ENCODE data around the gene AGAP1.
A peak's percentile ranks its signal among the peaks of the same experiment; 100 is the strongest.
"Not testable (repeated sequence)": the region's sequence is repeated elsewhere in the genome, so short reads cannot be mapped to it uniquely, and the experiment has no call there.

The AGAP1 gene

DNA sequence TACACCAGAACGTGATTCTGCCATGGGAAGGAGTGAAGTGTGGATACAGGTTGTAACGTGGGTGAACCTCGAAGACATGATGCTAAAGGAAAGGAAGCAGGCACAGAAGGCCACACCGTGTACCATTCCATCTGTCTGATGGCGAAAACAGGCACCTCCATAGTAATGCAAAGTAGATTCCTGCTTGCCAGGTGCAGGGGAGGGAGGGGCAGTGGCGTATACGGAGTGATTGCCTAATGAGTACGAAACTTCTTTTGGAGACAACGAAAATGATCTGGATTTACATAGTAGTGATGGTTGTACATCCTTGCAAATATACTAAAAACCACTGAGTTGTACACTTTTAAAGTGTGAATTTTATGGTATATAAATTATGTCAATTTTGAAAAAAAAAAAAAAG, 567.7 kb downstream of the AGAP1 start:
- no peak for DNase-seq

DNA sequence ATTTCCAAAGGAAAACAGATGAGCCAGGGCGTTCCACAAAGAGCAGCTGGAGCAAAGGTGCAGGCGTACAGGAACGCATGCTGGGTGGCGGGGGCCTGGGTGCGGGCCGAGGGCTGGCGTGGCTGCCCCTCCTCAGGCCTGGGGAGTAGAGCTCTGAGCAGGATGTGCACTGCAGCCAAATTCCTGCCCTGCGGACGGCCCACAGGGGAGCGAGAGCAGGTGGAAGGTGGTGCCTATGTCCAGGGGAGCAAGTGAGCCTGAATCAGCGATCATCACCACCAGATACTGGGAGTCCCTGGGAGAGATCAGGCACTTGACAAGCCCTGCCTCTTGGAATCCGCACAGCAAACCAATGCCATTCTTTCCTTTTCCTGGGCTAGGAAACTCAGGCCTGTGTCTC, 568.1 kb downstream of the AGAP1 start:
- no peak for DNase-seq

DNA sequence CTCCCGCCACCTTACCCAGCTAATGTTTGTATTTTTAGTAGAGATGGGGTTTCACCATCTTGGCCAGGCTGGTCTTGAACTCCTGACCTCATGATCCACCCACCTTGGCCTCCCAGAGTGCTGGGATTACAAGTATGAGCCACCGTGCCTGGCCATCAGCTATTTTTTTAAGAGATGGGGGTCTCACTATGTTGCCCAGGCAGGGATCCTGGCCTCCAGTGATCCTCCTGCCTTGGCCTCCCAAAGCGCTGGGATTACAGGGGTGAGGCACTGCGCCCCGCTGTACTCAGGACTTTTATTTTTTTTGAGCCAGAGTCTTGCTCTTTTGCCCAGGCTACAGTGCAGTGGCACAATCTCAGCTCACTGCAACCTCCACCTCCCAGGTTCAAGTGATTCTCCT, 569.0 kb downstream of the AGAP1 start:
- DNase-seq: not testable (repeated sequence)

DNA sequence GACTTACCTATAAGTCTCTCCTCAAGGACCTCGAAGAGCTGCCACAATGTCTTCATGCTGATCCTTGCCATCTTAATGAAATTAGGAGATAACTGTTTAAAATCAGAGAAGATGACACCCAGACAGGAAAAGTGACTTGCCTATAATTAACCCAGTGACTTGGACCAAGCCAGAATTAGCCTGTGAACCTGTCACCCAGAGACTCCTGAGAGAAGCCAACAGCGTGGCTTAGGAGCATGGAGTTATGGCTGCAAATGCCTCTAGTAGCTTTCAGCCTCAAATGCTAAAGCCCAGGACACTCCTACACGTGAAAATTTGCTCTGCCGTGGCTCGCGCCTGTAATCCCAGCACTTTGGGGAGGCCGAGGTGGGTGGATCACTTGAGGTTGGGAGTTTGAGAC, 570.2 kb downstream of the AGAP1 start:
- DNase-seq: no peak

GRCh38 chr2:236065314-236066160, 571.7 kb downstream of the AGAP1 start:
- no peak for DNase-seq

GRCh38 chr2:236070236-236070635, 576.4 kb downstream of the AGAP1 start:
- DNase-seq: no peak

- no peak for DNase-seq
Measured at GRCh38 chr2:236073246-236073645, 579.4 kb downstream of the AGAP1 start.

DNA sequence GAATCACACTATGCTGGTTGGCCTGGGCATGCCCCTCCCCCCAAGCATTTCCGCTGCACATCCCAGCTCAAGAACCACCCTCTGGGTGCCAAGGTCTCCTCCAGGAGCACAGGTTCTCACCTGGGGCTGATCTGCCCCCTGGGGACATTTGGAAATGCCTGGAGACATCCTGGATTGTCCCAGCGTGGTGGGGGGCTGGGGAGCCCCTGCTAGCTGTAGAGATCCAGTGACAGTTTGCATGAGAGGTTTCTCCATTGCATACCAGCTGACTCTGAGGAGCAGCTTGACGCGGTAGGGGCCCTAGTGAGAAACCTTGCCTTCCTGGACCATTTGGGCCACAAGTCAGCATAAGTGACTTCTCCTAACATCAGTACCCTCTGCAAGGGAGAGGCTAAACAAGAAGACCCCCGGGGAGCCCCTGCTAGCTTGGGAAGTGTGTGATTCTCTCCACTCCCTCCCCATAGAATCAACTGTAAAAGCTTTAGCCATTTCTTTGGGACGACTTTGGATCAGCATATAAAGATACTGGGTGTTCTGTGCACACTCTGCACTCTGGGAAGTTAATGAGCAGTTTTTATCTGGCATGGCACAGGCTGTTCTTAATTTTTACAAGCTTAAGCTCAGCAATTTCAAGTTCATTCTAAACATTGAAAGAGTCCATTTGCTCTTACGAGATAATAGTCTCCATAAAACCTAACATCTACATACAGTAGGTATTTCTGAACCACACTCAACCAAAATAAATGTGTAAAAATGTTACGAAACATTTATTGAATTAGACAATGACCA, 580.2 kb downstream of the AGAP1 start:
- no peak for DNase-seq

- no peak for DNase-seq
Measured at GRCh38 chr2:236075802-236076201, 582.0 kb downstream of the AGAP1 start.

DNA sequence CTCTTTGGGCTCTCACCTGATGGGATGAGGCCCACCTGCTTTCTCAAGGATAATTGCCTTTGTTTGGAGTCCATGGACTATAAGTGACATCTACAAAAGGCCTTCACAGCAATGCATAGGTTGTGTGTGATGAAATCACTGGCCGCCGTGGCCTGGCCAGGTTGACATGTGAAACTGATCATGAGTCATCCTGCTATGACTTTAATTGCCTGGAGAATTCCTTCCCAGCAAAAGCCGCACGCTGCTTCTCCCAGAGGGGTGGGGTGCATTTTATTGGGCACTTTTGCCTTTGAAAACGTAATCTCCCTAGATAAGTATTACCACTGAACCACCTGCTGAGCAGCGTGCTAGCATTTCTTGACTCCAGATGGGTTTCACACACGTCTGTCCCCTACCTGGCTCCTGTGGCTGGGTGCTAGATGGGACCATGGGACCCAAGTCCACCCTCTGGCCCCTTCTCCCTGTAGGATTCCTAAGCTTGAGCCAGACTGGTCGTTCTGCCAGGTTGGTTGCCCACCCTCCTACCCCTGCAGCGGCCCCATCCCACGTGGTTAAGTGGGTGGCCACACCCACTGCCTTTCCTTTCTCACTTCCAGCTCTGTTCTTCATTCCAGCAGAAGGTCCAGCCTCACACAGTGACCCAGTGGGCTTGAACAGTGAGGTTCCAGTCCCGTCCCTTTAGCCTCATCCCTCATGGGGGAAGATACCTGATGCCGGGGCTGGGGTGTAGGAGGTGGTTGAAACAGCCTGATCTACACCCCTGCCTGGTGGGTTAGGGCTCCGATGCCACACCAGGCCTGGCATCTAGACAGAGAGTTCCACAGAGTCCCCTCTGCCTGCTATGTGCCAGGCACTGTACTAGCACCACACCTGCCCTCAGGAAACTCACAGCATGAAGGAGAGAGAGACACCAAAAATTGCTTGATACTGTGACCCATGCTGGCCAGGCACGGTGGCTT, 584.7 kb downstream of the AGAP1 start:
- peak; percentile 39 for DNase-seq

DNA sequence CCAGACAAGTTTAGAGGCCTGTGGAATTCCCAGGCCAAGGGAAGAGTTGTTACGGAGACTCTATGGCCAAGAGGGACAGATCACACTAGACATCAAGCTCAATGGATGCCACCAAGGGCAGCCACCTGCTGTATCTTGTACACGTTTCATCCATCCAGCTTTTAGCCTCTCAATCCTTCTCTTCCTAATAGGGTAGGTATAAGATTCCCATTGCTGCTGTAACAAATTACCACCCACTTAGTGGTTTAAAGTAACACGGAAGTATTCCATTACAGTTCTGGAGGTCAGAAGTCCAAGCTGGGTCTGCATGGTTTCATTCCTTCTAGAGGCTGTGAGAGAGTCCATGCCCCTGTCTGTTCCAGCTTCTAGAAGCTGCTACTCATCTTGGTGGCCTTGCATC, 586.6 kb downstream of the AGAP1 start:
- no peak for DNase-seq

DNA sequence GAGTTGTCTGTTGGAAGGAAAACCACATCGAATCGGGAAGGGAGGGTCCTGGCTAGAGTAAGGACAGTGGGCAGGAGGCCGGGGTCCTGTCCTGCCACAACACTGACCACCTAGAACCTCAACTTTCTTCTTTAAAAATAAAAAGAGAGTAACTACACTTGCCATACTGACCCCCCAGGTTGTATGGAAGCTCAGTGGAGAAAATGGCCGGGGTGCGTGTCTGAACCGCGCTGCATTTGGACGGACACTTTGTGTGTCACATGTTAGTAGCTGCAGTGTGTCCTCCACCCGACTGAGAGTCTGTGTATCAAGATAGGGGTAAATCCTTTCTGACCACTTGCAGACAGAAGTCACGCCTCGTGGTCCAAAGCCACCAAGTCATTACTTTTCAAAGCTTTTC, 587.3 kb downstream of the AGAP1 start:
- DNase-seq: no peak

- DNase-seq: peak; percentile 50
Measured at GRCh38 chr2:236082061-236082460, 588.2 kb downstream of the AGAP1 start.

DNA sequence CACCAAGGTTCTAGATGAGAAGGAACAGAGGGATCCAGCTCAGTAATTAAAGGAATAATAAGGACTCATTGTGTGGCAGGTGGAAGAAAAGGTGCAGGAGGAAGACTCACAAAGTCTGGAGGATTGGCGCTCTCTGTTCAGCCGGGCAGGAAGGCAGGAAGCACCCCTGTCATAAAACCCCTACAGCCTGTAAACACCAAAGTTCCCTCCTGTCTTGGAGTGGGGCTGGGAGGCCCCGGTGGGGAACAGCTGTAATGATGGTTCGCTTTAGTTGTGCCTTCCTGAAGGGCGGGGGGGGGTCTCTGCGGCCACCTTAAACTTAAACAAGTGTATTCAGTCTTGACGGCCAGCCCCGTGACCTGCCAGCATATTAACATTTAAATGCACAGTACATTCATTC, 590.1 kb downstream of the AGAP1 start:
- DNase-seq: no peak

- no peak for DNase-seq
Measured at GRCh38 chr2:236085211-236085610, 591.4 kb downstream of the AGAP1 start.

- no peak for DNase-seq
Measured at GRCh38 chr2:236085647-236086046, 591.8 kb downstream of the AGAP1 start.

DNA sequence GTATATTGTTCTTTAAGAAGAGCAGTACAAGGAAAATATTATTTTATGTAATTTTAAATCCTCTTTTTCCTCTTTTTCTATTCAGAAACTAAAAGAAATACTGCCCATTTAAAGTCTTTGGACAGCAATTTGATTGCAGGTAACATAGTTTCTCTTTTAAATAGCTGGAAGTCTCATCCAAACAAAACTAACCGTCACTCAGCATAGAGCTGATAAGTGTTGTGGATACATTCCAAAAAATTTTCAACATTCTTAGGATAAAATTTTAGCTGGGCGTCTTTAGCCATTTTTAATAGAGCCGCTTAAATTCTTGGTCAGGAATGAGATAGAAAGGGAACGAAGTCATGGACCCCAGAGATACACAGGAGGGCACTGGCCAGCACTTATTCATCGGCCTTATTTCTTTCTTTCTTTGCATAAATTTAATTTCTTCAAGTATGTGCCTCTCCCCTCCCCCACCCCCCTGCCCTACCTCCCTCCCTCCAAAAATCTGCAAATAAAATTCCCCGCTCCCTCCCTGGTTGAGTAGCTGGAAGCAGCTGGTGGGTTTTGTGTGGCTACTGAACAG, 592.6 kb downstream of the AGAP1 start:
- DNase-seq: no peak

GRCh38 chr2:236086971-236087465, 593.2 kb downstream of the AGAP1 start:
- DNase-seq: peak; percentile 45

DNA sequence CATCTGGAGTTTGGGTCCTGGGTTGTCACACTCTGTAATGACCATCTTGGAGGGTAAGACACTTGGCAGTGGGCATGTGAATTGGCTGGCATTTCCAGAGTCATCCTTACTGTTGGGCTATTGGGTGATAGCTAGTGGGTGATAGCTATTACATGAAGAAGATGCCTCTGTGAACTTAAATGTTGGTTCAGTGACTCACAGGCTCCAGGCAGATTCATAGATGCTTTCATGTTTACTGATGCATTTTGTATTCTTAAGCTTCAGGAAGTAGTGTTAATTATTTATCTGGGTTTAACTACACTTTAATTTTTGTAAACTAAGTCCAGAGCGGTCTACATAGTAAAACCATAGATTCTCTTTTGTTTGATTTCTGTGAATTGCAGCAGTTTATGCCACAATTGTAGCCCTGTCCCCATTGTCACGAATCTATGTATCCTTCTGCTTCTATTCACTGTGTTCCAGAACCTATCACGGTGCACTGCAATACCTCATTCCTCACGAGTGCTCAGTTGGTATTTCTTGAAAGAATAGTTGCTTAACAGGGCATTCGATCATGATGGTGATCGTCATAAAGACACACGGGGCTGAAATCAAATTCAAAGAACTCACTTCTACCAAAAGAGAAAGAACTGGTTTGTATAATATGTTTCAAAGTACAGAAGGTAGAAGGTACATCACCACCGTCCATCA, 594.7 kb downstream of the AGAP1 start:
- DNase-seq: no peak

- no peak for DNase-seq
Measured at GRCh38 chr2:236089271-236090026, 595.6 kb downstream of the AGAP1 start.

DNA sequence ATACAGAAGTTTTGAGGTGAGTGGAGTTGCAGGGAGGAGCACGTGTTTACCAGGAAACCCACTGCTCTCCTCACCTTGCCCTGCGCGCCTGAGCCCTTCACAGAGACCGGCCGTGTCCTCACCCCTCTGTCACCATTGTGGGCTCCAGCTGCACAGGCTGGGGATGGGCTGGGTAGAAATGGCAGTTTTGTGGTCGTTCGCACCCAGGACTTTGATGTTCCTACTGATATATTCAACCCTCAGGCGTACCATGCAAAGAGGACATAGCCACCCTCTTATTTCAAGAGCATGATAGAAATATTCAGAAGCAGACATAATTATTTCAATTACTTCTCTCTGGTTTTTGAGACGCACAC, 596.2 kb downstream of the AGAP1 start:
- no peak for DNase-seq

Data from NCI-H146 (cell line).